Fibroblast of skin of left biceps (primary cell): ENCODE results near the gene TUBB6.
A peak's percentile ranks its signal among the peaks of the same experiment; 100 is the strongest.

Source experiments
- DNase-seq, 2 experiments: peaks; one replicate each; pipeline ENCODE4 v3.0.0-alpha.2; 2013; ENCODE audit warnings: low read depth in 2 of 2

The TUBB6 gene

DNA sequence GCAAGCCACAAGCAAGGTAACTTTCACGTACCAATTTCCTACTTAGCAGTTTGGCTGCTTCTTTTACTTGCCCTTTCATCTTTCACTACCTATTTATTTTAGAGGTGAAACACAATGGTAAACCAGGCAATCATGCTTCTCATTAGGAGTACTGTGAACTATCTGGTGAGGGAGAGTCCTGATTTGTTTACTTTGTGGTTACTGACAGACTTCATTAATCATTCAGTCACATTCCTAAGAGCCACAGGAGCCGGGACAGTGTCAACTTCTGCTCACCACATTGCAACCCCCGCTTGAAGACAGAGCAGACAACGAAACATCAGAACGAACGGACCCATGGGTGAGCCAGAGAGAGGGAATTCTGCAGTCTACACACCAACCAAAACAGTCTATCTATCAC, 28.8 kb downstream of the TUBB6 start:
- peak; percentile 47 to 57 for DNase-seq

DNA sequence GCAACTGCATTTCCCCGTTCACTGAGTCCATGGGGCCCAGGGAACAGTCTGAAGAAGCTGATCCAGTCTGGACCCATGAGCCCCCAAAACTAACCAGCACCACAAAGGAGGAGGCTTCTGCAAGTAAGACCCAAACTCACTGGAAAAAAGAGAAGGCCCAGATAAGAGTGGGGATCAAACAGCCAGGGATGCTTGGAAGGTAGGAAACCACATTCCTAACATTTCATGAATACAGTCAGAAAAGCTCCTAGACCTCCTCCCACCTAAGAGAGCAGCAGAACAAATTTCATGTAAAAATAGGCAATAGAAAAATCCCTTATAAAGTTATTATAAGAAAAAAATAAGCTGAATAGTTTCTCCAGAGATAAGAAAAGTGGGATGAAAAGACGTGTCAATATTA, 30.3 kb downstream of the TUBB6 start:
- no peak for DNase-seq

DNA sequence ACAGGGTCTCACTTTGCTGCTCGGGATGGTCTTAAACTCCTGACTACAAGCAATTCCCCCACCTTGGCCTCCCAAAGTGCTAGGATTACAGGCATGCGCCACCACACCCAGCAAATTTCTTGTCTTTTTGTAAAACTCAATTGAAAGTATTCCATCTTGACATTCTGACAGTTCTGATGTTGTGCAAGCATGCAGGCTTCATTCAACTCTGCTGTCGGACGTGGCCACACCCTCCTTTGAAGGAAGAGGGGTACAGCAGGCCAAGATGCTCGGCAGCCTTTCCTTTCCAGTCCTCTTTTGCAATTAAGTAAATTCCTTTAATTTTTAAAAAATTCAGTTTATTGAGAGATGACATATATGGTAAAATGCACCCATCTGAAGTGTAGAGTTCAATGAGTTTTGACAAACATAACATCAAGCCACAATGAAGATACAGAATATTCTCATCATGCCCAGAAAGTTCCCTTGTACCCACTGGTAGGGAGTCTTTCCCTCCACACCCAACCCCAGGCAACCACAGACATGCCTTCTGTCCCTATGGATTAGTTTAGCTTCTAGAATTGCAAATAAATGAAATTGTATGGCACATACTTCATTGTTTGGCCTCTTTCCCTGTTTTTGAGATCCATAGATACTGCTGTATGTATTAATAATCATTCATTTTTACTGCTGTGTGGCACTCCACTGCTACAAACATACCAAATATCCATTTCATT, 33.1 kb downstream of the TUBB6 start:
- DNase-seq, result no peak

DNA sequence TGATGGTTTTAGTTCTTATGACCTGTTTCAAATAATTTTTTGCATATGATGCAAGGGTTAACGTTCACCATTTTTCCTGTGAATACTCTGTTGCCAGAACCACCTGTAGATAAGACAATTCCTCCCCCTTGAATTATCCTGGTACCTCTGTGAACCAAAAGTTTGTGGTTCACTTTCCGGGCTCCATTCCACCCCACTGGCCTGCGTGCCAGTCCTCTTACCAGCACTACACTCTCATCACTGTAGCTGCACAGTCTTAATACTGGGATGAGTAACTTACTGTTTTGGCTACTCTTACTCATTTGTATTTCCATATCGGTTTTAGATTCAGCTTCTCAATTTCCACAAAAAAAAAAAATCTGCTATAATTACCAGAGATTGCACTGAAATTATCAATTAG, 34.6 kb downstream of the TUBB6 start:
- DNase-seq, result no peak

DNA sequence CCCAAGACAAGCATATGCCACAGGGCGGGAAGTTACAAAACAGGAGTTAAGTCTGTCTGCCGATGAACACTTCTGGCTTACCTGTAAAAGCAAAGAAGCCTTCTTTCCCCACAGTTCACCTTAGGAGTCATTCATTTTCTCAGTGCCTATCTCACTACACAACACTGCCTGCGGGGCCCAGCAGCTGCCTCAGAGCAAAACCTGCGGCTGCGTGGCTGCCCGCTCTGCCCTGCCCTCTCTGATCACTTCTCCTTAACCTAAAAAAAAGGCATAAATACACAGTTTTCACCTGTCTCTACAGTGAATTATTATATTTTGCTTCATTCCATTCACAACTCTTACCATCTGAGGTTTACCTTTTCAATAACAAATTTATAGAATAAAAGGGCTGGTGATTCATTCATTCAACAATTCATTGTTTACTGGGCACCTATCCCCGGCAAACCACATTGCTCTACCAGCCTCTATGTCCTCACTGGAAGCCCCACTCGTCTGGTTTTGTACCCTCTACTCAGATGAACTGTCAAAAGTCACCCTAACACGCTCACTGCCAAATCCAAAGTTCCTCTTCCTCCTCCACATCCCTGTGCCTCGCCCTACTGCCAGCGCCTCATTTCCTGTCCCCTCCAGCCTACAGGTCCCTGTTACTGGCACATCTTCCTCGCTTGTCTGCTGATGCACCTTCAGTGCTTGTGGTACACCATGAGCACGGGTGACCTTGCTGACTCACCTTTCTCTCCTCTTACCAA, 37.6 kb downstream of the TUBB6 start:
- no peak for DNase-seq

DNA sequence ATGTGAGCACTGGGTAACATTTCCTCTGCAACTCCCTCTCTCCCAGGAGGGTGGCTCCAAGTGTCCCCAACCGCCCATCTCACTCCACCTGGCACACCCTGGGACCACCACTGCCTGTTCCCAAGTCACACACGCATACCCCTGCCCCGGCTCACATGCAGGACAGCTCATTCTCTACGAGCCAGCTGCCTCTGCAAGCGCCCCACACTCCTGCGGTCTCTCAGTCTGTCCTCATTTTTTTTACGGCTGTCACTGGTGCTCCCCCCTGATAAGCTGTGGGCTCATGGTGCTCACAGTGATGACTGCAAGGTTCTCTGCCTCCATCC, 38.2 kb downstream of the TUBB6 start:
- DNase-seq, result no peak

DNA sequence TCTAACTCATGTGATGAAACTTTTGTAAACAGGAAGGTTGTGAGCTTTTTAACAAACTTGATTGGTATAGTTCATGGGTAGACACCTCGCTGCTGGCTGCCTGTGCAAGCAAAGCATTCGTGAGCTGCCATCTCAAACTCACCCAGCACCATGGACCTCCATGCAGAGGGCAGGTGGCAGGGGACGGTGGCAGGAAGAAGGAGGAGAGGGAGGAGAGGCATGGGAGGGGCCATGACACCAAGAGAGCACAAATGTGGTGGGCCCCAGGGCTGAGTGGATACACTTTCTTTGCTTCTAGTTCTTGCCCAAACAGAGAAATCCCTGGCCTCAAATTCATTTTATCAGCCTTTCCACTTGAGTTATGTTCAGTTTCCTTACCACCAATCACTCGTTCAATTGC, 39.9 kb downstream of the TUBB6 start:
- DNase-seq, result no peak

DNA sequence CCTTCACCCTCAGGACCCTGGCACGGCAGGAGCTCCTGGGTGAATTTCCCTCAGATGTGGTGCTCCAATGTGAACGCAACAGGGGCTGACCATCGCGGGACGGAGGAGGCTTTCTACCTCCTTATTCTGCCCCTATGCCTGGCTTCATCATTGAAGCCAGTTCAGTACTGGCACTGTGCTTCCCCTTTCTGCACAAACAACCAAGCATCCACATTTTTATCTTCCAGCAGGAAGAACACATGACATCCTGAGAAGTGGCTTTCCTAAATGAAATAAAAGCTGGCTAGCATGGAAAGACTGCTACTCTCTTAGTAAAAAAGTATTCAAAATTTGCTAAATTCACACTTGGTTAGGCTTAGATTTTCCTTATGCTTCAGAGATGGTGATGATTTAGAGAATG, 44.1 kb downstream of the TUBB6 start:
- DNase-seq, result no peak

DNA sequence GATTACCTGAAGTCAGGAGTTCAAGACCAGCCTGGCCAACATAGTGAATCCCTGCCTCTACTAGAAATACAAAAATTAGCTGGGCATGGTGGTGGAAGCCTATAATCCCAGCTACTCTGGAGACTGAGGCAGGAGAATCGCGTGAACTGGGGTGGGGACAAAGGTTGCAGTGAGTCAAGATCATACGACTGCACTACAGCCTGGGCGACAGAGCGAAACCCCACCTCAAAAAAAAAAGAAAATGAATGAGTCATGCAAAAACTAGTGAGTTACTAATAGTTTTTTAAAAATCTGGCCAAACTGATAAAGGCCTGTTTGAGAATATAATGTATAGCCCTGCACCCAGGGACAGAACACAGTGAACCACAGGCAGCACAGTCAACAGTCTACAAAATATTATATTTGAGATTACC, 51.5 kb downstream of the TUBB6 start:
- no peak for DNase-seq

DNA sequence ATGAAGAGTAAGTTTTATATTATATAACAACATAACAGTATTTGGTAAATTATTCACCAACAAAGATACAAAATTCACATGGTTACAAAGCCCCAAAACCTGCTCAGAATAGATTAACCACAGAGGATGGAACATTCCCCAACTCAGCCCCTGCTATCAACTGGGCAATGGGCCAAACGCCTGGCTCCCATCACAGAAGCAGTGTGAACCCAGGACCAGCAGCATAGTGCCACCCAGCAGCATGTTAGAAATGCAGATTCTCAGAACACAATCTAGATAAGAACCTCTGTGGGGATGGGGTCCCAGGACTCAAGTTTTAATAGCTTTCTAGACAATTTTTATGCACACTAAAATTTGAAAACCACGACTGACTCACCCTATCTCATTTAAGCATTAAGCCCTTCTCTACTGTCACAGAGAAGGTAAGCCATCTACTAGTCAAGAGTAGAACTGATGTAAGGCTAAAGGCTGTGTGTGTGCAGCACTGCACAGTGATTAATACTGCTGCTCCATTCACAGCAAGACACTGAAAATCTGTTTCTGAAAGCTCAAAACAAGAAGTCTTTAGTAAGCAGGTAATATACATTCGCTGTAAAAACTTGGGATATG, 53.8 kb downstream of the TUBB6 start:
- no peak for DNase-seq

DNA sequence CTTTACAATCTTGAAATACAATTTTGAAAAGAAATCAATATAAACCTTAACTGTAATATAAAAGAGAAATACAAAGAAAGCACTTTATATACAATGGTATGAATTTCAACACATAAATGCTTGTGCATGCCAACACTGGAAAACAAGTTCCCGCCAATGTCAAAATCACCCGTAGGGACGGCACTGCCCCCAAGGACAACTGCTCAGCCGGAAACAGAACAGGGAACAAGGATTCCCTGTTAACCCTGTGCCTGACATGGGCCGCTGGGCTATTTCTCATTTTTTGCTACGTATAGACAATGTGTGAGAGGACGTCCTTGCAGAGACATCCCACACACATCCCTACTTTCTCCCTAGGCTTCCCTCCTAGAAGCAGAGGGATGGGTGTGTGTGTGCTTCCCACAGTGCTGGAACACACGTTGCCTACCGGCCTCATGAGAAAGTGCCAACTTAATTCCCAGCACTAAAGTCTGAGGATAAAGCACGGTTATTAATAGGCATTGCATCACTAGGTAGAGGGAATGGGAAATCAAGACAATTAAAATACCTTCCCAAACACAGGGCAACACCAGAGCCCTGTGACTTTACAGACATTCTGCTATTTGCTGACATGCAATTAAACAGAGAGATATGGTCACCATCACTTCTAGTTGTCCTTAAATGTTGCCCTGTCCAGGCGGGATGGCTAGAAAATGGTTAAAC, 54.6 kb downstream of the TUBB6 start:
- DNase-seq, result no peak

DNA sequence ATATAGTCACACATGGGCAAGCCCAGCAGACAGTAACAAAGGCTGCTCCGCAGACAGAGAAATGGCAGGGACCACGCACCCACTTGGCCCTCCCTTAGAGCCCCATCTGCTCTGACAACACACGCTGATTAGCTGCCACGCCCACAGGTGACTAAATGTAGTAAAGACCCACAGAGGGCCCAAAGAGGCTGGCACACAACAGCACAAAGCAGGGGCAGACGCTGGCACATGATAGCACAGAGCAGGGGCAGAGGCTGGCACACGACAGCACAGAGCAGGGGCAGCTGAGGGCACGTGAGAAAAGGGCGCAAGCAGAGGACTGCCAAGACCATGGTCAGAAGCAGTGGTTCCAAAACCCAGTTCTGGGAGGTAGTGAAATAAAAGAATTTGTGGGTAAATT, 58.3 kb downstream of the TUBB6 start:
- no peak for DNase-seq

DNA sequence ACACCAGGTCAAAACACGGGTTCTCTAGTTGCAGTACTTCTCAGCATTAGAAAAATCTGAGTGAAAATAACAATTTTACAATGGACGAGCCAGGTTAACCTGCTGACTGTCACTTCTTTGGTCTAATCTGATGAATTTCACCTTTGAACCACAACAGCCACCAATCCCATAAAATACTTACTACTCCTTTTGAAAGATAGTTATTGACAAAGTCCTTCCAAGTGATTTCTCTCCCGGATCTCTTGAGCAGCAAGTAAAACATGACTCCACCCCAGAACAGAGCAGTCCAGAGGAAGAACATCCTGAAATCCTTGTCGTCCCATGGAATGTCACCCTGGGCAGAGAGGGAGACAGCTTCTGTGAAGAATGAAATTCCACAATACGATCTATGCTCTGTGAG, 58.7 kb downstream of the TUBB6 start:
- no peak for DNase-seq

DNA sequence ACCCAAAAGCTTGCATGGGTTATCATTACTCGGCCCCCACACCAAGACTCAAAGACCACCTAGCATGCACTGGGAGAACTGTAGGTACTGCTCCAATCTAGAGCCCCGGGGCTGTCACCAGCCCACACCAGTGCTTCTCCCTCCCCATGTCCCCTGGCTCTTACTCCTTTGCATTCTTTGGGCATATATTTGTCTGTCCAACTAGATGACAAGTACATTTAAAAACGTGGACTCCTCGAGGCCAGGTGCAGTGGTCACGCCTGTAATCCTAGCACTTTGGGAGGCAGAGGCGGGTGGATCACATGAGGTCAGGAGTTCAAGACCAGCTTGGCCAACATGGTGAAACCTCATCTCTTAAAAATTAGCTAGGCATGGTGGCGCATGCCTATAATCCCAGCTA, 61.2 kb downstream of the TUBB6 start:
- DNase-seq, result no peak

DNA sequence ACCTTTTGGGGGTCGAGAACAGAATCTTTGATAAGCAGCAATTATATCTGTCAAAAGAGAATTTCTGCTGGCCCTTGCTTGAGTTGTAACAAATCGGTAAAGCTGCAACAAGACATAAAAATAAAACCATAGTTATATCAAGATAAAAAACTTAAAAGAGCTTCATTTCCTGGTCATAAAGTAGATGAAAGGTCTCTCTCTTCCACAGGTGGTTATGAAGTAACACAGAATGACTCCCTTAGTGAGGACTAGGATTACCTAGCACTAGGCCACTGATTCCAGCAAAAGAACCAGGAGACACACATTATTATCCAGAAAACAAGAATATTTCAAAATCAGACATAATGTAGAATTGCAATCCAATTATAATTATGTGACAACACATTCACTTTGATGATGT, 63.5 kb downstream of the TUBB6 start:
- no peak for DNase-seq

DNA sequence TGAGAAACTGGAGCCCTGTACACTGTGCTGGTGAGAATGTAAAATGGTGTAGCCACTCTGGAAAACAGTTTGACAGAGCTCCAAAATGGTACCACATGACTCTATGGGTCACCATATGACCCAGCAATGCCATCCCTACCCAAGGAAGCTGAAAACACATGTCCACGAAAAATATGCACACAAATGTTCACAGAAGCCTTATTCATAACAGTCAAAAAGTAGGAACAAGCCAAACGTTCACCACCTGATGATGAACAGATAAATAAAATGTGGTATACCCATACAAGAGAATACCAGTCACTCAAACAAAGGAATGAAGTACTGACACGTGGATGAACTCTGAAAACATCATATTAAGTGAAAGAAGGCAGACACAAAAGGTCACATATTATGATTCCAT, 64.4 kb downstream of the TUBB6 start:
- no peak for DNase-seq

DNA sequence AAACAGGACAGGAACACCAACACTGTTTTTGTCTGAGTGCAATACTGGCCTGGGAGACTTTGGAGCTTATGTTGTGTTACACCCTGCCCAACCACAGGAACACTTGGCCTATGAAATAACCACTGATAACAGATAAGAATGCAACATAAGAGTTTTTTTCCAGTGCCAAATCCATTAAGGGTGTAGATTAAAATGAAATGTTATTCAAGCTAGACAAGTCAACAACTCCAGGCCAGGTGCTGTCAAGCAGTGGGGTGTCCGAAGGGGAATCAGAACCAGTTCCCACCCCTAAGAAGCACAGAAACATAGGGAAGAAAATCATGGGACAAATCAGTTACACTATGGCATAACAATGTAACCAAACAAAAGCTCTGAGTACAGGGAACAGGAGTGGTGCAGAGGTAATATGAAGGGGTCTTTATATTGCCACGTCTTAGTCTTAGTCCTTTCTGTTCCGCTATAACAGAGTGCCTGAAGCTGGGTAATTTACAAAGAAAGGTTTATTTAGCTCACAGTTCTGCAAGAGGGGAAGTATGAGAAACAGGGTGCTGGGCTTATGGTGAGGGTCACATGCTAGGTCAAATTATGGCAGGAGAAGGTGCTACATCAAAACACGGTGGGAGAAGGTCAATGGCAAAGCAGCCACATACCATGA, 65.2 kb downstream of the TUBB6 start:
- DNase-seq, result no peak

DNA sequence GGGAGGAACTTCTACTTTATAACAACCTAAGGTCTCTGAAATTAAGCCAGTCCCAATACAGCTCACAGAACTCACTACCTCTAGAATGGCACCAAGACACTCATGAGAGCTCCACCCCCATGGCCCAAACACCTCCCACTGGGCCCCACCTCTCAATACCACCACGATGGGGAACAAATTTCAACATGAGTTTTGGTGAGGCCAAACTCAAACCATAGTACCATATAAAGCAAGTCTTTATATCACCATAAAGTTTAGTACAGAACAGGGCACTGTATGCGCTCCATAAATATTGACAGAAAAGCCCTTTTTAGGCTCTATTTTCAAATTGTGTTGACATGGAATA, 65.7 kb downstream of the TUBB6 start:
- no peak for DNase-seq

DNA sequence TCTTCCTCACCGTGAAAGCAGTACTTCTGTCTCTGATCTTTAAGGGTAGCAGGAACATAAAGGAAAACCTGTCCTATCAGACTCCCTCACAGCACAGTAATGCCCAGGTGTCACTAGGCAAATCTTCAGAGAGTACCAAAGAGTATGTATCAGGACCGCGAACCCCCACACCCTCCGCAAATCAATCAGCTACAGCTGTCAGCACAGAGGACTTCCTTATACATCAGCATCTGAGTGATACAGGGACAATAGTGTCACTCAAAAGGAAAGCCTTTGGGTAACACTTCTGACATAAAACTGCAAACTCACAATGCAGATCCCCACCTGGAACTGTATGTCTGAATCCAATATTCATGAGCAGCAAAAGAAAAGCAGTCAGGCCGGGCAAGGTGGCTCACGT, 66.4 kb downstream of the TUBB6 start:
- no peak for DNase-seq
